ENCODE measurements around the gene UQCRQ.

The UQCRQ gene

GRCh38 chr5:132859889-132860437 lies 6.5 kb upstream of the UQCRQ start:
- Histone ChIP-seq H2AFZ (ENCODE audit: low read length) (no peak overlapping the region), H3K9me2 (replicated peaks; ENCODE audit: low read depth, low read length) (no peaks in the 10 kb centered on the region), H3K27me3 (ENCODE audit: insufficient read depth, low read length, poor library complexity, severe bottlenecking) (no peaks in the 10 kb centered on the region), H3F3A (ENCODE audit: low read depth) (no peaks in the 10 kb centered on the region), H3K9ac (ENCODE audit: low read depth, low read length, poor library complexity, severe bottlenecking) (no peak overlapping the region), H4K20me1 (ENCODE audit: insufficient read depth, low read length, poor library complexity, severe bottlenecking) (no peaks in the 10 kb centered on the region), H3K36me3 (ENCODE audit: insufficient read depth, low read length) (no peaks in the 10 kb centered on the region), H3K9me3 (ENCODE audit: insufficient read depth, low read depth, low read length) (no peaks in the 10 kb centered on the region), H3K4me3 (ENCODE audit: low read length, poor library complexity, severe bottlenecking) (no peak overlapping the region), H3K79me2 (ENCODE audit: insufficient read depth, low read length) (no peaks in the 10 kb centered on the region), H3K4me1 (ENCODE audit: insufficient read depth, low read length, poor library complexity, severe bottlenecking) (no peaks in the 10 kb centered on the region), H3K4me2 (ENCODE audit: low read depth, low read length, poor library complexity, severe bottlenecking) (no peak overlapping the region)
- TF ChIP-seq CTCF (conservative IDR thresholded peaks at IDR 0.05; ENCODE audit: low read length) (no peak), EZH2phosphoT487 (IDR thresholded peaks at IDR 0.05; ENCODE audit: borderline replicate concordance) (no peak)

GRCh38 chr5:132860742-132861141 lies 5.7 kb upstream of the UQCRQ start:
- no peak overlapping the region for H3K9ac ChIP-seq (ENCODE audit: low read depth, low read length, poor library complexity, severe bottlenecking)
- no peaks in the 10 kb centered on the region for H3K27me3 ChIP-seq (ENCODE audit: insufficient read depth, low read length, poor library complexity, severe bottlenecking)
- H3K4me2 ChIP-seq (ENCODE audit: low read depth, low read length, poor library complexity, severe bottlenecking) = no peak overlapping the region
- no peak overlapping the region for H2AFZ ChIP-seq (ENCODE audit: low read length)
- H3K9me3 ChIP-seq (ENCODE audit: insufficient read depth, low read depth, low read length) = no peaks in the 10 kb centered on the region
- no peaks in the 10 kb centered on the region for H3F3A ChIP-seq (ENCODE audit: low read depth)
- H4K20me1 ChIP-seq (ENCODE audit: insufficient read depth, low read length, poor library complexity, severe bottlenecking) = no peaks in the 10 kb centered on the region
- TF ChIP-seq CTCF (conservative IDR thresholded peaks at IDR 0.05; ENCODE audit: low read length) (no peak), EZH2phosphoT487 (IDR thresholded peaks at IDR 0.05; ENCODE audit: borderline replicate concordance) (no peak)
- no peaks in the 10 kb centered on the region for H3K36me3 ChIP-seq (ENCODE audit: insufficient read depth, low read length)
- H3K4me1 ChIP-seq (ENCODE audit: insufficient read depth, low read length, poor library complexity, severe bottlenecking) = no peaks in the 10 kb centered on the region
- no peaks in the 10 kb centered on the region for H3K9me2 ChIP-seq (replicated peaks; ENCODE audit: low read depth, low read length)
- no peak overlapping the region for H3K4me3 ChIP-seq (ENCODE audit: low read length, poor library complexity, severe bottlenecking)
- H3K79me2 ChIP-seq (ENCODE audit: insufficient read depth, low read length) = 0 out of 2 replicates have a peak, but pooled peaks cover 1% of the 10 kb centered on the region

- H3K9ac ChIP-seq (ENCODE audit: low read depth, low read length, poor library complexity, severe bottlenecking) = peak overlapping the region; percentile 84
- peak overlapping the region; percentile 84 for H2AFZ ChIP-seq (ENCODE audit: low read length)
- H3K9me3 ChIP-seq (ENCODE audit: insufficient read depth, low read depth, low read length) = no peaks in the 10 kb centered on the region
- peaks cover 7% of the 10 kb centered on the region; the same call in 1 of the 2 replicates for H3K36me3 ChIP-seq (ENCODE audit: insufficient read depth, low read length)
- H3K9me2 ChIP-seq (replicated peaks; ENCODE audit: low read depth, low read length) = no peaks in the 10 kb centered on the region
- TF ChIP-seq EZH2phosphoT487 (IDR thresholded peaks at IDR 0.05; ENCODE audit: borderline replicate concordance) (no peak), CTCF (conservative IDR thresholded peaks at IDR 0.05; ENCODE audit: low read length) (no peak)
- H3K27me3 ChIP-seq (ENCODE audit: insufficient read depth, low read length, poor library complexity, severe bottlenecking) = no peaks in the 10 kb centered on the region
- H3K4me2 ChIP-seq (ENCODE audit: low read depth, low read length, poor library complexity, severe bottlenecking) = peak overlapping the region; percentile 86
- H3F3A ChIP-seq (ENCODE audit: low read depth) = no peaks in the 10 kb centered on the region
- peaks cover 11% of the 10 kb centered on the region for H4K20me1 ChIP-seq (ENCODE audit: insufficient read depth, low read length, poor library complexity, severe bottlenecking)
- peak overlapping the region; percentile 88 for H3K4me3 ChIP-seq (ENCODE audit: low read length, poor library complexity, severe bottlenecking)
- peaks cover 22% of the 10 kb centered on the region for H3K79me2 ChIP-seq (ENCODE audit: insufficient read depth, low read length)
- H3K4me1 ChIP-seq (ENCODE audit: insufficient read depth, low read length, poor library complexity, severe bottlenecking) = peaks cover 5% of the 10 kb centered on the region
Observed at GRCh38 chr5:132865668-132866341, 637 bp upstream of the UQCRQ start.

All from Loucy (cell line).